ENCODE results near the gene CACNA2D3.

GRCh38 chr3:54122324-54123002, at the start of gene CACNA2D3:
- TF ChIP-seq, protein P1, sequence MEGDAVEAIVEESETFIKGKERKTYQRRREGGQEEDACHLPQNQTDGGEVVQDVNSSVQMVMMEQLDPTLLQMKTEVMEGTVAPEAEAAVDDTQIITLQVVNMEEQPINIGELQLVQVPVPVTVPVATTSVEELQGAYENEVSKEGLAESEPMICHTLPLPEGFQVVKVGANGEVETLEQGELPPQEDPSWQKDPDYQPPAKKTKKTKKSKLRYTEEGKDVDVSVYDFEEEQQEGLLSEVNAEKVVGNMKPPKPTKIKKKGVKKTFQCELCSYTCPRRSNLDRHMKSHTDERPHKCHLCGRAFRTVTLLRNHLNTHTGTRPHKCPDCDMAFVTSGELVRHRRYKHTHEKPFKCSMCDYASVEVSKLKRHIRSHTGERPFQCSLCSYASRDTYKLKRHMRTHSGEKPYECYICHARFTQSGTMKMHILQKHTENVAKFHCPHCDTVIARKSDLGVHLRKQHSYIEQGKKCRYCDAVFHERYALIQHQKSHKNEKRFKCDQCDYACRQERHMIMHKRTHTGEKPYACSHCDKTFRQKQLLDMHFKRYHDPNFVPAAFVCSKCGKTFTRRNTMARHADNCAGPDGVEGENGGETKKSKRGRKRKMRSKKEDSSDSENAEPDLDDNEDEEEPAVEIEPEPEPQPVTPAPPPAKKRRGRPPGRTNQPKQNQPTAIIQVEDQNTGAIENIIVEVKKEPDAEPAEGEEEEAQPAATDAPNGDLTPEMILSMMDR (IDR thresholded peaks at IDR 0.05; ENCODE audit: insufficient read depth, low read depth, low read length), result no peak
- TF ChIP-seq EZH2 (IDR thresholded peaks at IDR 0.05; ENCODE audit: insufficient read depth, low read length), result no peak
